OCI-LY1 (cell line): Measurements from ENCODE around the gene MRPS6.

Experiments
- EZH2 ChIP-seq: fragments of 200-600 bp; sonication (generic), shearing (Covaris generic); IDR thresholded peaks from 2 replicates; pipeline ENCODE4 v1.8.0; 2017; ENCODE audit warnings: borderline replicate concordance, mixed run types, mild to moderate bottlenecking, antibody characterized with exemption, low read length, moderate library complexity, mixed read lengths
- TF ChIP-seq, protein P1 (sequence below): fragments of 200-600 bp; sonication (generic), shearing (Covaris generic); IDR thresholded peaks from 2 replicates; pipeline ENCODE4 v1.5.1; 2017; ENCODE audit warnings: mild to moderate bottlenecking, antibody characterized with exemption, low read length, moderate library complexity, mixed read lengths

DNA sequence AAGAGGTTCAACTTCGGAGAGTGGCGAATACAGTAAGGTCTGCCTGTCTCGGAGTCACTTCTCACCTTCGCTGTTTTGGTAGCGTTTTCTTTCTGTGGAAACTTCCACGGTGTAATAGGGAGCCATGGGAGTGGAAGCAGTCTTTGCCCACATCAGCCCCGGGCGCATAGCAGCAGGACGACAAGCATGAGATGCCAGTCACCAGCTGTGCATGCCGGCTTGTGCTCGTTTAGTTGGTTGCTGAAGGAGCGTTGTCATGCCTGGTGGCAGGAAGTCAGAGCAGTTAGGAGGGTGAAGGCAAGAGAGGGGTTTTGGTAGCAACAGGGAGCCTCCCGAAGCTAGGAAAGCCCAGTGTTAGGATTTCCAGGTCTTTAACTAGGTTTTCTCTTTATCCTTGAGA lies 58.8 kb downstream of the MRPS6 start:
- TF ChIP-seq, protein P1, sequence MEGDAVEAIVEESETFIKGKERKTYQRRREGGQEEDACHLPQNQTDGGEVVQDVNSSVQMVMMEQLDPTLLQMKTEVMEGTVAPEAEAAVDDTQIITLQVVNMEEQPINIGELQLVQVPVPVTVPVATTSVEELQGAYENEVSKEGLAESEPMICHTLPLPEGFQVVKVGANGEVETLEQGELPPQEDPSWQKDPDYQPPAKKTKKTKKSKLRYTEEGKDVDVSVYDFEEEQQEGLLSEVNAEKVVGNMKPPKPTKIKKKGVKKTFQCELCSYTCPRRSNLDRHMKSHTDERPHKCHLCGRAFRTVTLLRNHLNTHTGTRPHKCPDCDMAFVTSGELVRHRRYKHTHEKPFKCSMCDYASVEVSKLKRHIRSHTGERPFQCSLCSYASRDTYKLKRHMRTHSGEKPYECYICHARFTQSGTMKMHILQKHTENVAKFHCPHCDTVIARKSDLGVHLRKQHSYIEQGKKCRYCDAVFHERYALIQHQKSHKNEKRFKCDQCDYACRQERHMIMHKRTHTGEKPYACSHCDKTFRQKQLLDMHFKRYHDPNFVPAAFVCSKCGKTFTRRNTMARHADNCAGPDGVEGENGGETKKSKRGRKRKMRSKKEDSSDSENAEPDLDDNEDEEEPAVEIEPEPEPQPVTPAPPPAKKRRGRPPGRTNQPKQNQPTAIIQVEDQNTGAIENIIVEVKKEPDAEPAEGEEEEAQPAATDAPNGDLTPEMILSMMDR: no peak
- no peak for TF ChIP-seq EZH2
